Ascending aorta (tissue), 2 donors: ENCODE measurements around the gene RAPGEF4. TPM values are rescaled to one million over a fixed set of nuclear protein-coding genes. Genes with fewer than 3 reads are reported as not detected.
A peak's percentile ranks its signal among the peaks of the same experiment; 100 is the strongest.

ENCODE experiments used
- DNase-seq, 2 donors: peaks; one replicate each; pipeline ENCODE4 v3.0.0-alpha.2; 2019; ENCODE audit warnings: low spot score in 2 of 2
- H3K27ac ChIP-seq, 2 donors: fragments of 200-600 bp; sonication (generic); one replicate each; pipeline ENCODE4 v1.5.1; 2016 to 2017; ENCODE audit warnings: mild to moderate bottlenecking in 1 of 2
- H3K27me3 ChIP-seq: fragments of 200-600 bp; sonication (generic); one replicate; pipeline ENCODE4 v1.5.1; 2017
- H3K36me3 ChIP-seq, 2 donors: fragments of 200-600 bp; sonication (generic); one replicate each; pipeline ENCODE4 v1.5.1; 2016
- H3K4me1 ChIP-seq, 2 donors: fragments of 200-600 bp; sonication (generic); one replicate each; pipeline ENCODE4 v1.5.1; 2016 to 2017; ENCODE audit warnings: mild to moderate bottlenecking in 1 of 2
- H3K4me3 ChIP-seq, 2 donors: fragments of 200-600 bp; sonication (generic); one replicate each; pipeline ENCODE4 v1.5.1; 2016 to 2017; ENCODE audit warnings: mild to moderate bottlenecking in 1 of 2
- H3K9me3 ChIP-seq, 2 donors: fragments of 200-600 bp; sonication (generic); one replicate each; pipeline ENCODE4 v1.5.1; 2016
- intact Hi-C: fragments of 100-400 bp; cut with DNase I; formaldehyde crosslinking; loops from one replicate; pipeline ENCODE4 v1.15.1; 2023
- total RNA-seq: library from RNA; depleted of rRNA; stranded (reverse); fragments of >200 nt; gene quantifications from one replicate; pipeline ENCODE4 v1.1.0, GENCODE V29; 2016
- TF ChIP-seq, protein P1 (sequence below), 3 experiments: fragments of 200-600 bp in 2 of 3; fragments of 450-650 bp in 1 of 3; sonication (generic) in 2 of 3; IDR thresholded peaks; one replicate each; pipeline ENCODE4 v1.5.1; 2016 to 2019; ENCODE audit warnings: antibody characterized with exemption in 3 of 3, mild to moderate bottlenecking in 1 of 3, moderate library complexity in 1 of 3

The RAPGEF4 gene
- 79.9 TPM for total RNA-seq

GRCh38 chr2:172735582-172736423, at the start of gene RAPGEF4:
RAPGEF4 (plus strand) TSS chr2:172735845; CDS start chr2:172735984, 139 bp downstream.
- intact Hi-C loops: no loop called here
- no peak for DNase-seq
- no peak within 1 kb of the TSS for H3K27ac ChIP-seq
- H3K4me1 ChIP-seq: peaks cover 0 to 3% of the 10 kb centered on the region in 2 donors
- peak within 1 kb of the TSS; percentile 54 to 68 for H3K4me3 ChIP-seq
- no peaks in the 10 kb centered on the region for H3K9me3 ChIP-seq
- H3K36me3 ChIP-seq: no peaks in the 10 kb centered on the region
- TF ChIP-seq, protein P1, sequence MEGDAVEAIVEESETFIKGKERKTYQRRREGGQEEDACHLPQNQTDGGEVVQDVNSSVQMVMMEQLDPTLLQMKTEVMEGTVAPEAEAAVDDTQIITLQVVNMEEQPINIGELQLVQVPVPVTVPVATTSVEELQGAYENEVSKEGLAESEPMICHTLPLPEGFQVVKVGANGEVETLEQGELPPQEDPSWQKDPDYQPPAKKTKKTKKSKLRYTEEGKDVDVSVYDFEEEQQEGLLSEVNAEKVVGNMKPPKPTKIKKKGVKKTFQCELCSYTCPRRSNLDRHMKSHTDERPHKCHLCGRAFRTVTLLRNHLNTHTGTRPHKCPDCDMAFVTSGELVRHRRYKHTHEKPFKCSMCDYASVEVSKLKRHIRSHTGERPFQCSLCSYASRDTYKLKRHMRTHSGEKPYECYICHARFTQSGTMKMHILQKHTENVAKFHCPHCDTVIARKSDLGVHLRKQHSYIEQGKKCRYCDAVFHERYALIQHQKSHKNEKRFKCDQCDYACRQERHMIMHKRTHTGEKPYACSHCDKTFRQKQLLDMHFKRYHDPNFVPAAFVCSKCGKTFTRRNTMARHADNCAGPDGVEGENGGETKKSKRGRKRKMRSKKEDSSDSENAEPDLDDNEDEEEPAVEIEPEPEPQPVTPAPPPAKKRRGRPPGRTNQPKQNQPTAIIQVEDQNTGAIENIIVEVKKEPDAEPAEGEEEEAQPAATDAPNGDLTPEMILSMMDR (IDR thresholded peaks at IDR 0.05): no peak
- H3K27me3 ChIP-seq: no peaks in the 10 kb centered on the region

- Histone ChIP-seq H3K4me1 (no peaks in the 10 kb centered on the region), H3K4me3 (no peak overlapping the region), H3K27ac (no peak overlapping the region), H3K36me3 (no peaks in the 10 kb centered on the region), H3K27me3 (no peaks in the 10 kb centered on the region), H3K9me3 (no peaks in the 10 kb centered on the region)
- TF ChIP-seq, protein P1 (IDR thresholded peaks at IDR 0.05): no peak
- DNase-seq: peak; percentile 15 to 65
- intact Hi-C loops: no loop called here
Measured at GRCh38 chr2:172693037-172693436, 42.6 kb upstream of the RAPGEF4 start.

GRCh38 chr2:172693529-172694455, 41.9 kb upstream of the RAPGEF4 start:
- no peaks in the 10 kb centered on the region for H3K4me1 ChIP-seq
- intact Hi-C loops: no loop called here
- TF ChIP-seq, protein P1 (IDR thresholded peaks at IDR 0.05): no peak
- no peaks in the 10 kb centered on the region for H3K36me3 ChIP-seq
- H3K27ac ChIP-seq: no peak overlapping the region
- no peaks in the 10 kb centered on the region for H3K27me3 ChIP-seq
- DNase-seq: no peak
- no peaks in the 10 kb centered on the region for H3K9me3 ChIP-seq
- H3K4me3 ChIP-seq: no peak overlapping the region

DNA sequence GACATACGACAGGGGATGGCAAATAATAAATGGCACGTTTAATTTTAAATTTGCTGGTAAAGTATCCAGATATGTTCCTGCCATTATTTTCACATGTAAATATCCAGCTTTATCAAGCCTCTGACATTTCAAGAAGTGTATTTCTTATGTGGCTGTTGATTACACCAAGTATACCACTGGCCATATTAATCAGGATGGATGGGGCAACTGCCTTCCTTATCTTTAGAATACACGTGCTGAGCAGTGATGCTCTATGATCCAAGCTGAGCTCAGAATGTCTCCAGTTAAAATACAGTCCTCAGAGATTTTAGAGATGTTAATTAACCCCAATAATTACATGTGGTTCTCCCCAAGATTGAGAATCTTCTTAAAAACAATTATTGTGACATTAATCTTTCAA, 38.3 kb upstream of the RAPGEF4 start:
- no peaks in the 10 kb centered on the region for H3K36me3 ChIP-seq
- TF ChIP-seq, protein P1 (IDR thresholded peaks at IDR 0.05): no peak
- intact Hi-C loops: no loop called here
- H3K9me3 ChIP-seq: no peaks in the 10 kb centered on the region
- no peak overlapping the region for H3K27ac ChIP-seq
- H3K4me1 ChIP-seq: no peaks in the 10 kb centered on the region
- DNase-seq: no peak
- no peaks in the 10 kb centered on the region for H3K27me3 ChIP-seq
- H3K4me3 ChIP-seq: no peak overlapping the region

GRCh38 chr2:172698041-172698863, 37.4 kb upstream of the RAPGEF4 start:
- Histone ChIP-seq H3K9me3 (no peaks in the 10 kb centered on the region), H3K27me3 (no peaks in the 10 kb centered on the region), H3K4me3 (no peak overlapping the region), H3K36me3 (no peaks in the 10 kb centered on the region), H3K27ac (no peak overlapping the region), H3K4me1 (no peaks in the 10 kb centered on the region)
- intact Hi-C loops: no loop called here
- DNase-seq: no peak
- TF ChIP-seq, protein P1 (IDR thresholded peaks at IDR 0.05): no peak
